GM21367 (cell line): ENCODE data around the gene TIMM22.
"Not testable (repeated sequence)": the region's sequence is repeated elsewhere in the genome, so short reads cannot be mapped to it uniquely, and the experiment has no call there.

Source experiments
- ATAC-seq: cut with Tn5 transposase; IDR thresholded peaks from one replicate; pipeline ENCODE4 v1.9.1; 2021; ENCODE audit not compliant: unreplicated experiment

TIMM22 gene

GRCh38 chr17:996554-997344, at the start of gene TIMM22:
Gene TIMM22, plus strand, starts transcription at chr17:997129. Its CDS starts 14 bp downstream, at chr17:997143.
- peak; percentile 79 for ATAC-seq

DNA sequence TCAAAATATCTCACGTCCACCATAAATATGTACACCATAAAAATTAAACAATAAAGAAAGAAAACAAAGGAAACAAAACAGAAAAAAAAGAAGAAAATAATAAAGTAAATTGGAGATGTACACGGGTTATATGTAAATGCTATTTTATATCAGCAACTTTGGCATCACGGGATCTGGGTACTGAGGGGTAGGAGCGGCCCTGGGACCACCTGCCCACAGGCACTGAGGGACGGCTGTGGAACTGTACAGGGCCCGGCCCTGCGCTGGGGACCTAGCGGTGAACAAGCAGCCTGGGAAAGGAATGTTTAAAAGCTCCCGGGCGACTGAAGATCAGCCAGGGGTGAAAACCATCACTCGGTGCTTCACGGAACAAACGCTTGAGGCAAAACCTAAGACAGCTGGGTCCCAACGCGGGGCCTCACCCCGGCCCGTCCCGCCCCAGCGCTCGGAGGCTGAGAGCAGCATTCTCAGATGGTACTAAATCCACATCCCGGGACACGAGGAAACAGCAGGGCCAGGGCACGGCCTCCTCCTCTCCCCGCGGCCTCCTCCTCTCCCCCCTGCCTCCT, 48.6 kb upstream of the TIMM22 start:
- ATAC-seq, result no peak

DNA sequence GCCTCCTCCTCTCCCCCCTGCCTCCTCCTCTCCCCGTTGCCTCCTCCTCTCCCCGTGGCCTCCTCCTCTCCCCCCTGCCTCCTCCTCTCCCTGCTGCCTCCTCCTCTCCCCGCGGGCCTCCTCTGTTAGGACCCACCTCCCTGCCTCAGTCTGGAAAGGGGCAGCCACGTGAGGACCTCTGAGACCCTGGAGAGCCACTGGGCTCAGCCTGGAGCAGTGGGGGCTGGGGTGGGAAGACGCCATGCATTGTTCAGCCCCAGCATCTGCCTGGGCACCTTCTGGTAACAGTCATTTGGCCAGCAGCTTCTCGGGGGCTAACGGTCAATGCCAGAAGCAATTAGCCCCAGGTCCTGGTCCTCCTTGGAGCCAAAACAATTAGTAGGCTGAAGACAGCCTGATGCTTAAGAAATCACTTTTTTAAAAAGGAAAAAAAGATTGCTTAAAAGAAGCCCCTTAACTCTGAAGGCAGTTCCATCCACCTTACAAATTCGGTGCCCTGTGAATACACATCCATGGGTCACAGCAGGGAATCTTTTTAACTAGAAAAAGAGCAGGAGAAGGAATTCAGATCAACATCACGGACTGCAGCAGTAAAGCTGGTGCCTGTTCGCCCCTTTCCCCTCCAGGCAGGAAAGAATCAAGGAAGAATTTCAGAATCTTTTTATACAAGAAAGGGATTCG, 47.2 kb upstream of the TIMM22 start:
- no peak for ATAC-seq

- ATAC-seq, result no peak
Measured at GRCh38 chr17:951325-952132, 45.4 kb upstream of the TIMM22 start.

DNA sequence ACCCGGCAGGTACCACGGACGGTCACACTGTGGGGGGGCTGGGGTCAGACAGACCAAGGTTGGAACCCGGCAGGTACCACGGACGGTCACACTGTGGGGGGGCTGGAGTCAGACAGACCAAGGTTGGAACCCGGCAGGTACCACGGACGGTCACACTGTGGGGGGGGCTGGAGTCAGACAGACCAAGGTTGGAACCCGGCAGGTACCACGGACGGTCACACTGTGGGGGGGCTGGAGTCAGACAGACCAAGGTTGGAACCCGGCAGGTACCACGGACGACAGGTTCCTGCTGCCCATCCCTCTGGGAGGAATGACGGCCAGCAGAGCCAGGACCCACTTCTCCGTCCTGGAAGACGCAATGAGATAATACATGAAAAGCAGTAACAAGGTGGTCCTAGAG, 44.3 kb upstream of the TIMM22 start:
- ATAC-seq, result not testable (repeated sequence)

DNA sequence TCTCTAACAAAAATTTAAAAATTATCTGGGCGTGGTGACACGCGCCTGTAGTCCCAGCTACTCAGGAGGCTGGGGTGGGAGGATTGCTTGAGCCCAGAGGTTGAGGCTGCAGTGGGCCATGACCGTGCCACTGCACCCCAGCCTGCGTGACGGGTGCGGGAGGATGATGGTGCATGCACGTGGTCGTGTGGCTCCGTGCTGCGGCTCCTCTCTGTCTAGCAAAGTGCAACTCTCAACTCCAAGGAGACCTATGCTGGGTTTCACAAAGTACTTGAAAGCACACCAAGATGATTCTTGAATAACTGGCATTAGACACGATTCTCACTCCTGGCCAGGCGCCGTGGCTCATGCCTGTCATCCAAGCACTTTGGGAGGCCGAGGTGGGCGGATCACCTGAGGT, 43.2 kb upstream of the TIMM22 start:
- ATAC-seq, result no peak

DNA sequence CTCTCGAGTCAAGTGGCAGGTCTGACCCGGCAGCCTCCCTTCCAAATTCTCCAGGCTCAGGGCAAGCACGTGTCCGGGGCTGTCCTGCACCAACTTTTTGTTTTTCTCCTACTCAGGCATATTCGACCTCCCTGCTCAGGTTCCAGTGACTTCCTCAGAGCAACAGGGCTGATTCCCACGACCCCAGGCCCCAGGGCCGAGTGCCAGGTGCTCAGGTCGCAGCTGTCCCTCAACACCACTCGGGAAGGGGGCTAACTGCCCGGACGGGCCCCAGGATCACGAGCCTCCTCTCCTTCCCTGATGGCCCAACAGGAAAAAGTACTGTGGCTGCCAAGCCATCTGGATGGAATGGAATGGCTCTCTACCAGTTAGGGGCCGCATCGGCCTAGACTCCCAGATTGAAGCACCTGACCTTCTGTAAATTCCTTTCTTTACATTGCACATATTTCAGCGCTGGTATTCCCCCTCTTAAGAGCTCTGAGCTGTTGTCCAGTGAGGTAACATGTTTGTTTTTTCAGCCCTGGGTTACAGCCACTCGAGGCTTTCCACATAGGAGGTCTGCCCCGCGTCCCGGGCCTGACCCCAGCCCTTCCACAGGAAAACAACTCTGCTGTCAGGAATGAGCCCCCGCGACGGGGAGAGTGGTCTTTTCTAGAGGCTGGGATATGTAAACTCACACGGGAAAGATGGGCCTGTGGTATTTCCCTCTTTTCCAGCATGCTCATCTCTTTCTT, 42.3 kb upstream of the TIMM22 start:
- no peak for ATAC-seq

- ATAC-seq, result no peak
Measured at GRCh38 chr17:956905-957304, 40.0 kb upstream of the TIMM22 start.

GRCh38 chr17:957856-958421, 39.0 kb upstream of the TIMM22 start:
- no peak for ATAC-seq

- no peak for ATAC-seq
Measured at GRCh38 chr17:958712-959451, 38.0 kb upstream of the TIMM22 start.

- ATAC-seq, result no peak
Measured at GRCh38 chr17:962166-962565, 34.8 kb upstream of the TIMM22 start.

- no peak for ATAC-seq
Measured at GRCh38 chr17:962670-963069, 34.3 kb upstream of the TIMM22 start.

- no peak for ATAC-seq
Measured at GRCh38 chr17:964876-965275, 32.1 kb upstream of the TIMM22 start.

- ATAC-seq, result no peak
Measured at GRCh38 chr17:965311-965989, 31.5 kb upstream of the TIMM22 start.

DNA sequence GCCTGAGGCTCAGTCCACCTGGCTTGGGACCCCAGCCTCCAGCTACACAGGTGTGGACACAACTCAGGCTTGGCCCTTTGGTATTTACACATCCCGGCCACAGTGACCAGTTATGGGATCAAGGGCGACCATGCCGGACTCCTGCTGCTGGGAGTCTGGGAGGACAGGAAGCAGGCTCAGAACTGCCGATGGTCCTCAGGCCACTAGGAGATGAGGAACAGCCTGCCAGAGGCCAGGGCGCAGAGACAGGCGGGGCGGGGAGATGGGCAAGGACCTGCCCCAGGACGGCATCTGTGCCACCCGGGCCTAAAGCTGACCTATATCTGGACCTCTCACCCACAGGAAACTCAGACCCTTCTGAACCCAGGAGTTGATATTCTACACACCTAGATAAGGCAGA, 29.8 kb upstream of the TIMM22 start:
- ATAC-seq, result no peak

DNA sequence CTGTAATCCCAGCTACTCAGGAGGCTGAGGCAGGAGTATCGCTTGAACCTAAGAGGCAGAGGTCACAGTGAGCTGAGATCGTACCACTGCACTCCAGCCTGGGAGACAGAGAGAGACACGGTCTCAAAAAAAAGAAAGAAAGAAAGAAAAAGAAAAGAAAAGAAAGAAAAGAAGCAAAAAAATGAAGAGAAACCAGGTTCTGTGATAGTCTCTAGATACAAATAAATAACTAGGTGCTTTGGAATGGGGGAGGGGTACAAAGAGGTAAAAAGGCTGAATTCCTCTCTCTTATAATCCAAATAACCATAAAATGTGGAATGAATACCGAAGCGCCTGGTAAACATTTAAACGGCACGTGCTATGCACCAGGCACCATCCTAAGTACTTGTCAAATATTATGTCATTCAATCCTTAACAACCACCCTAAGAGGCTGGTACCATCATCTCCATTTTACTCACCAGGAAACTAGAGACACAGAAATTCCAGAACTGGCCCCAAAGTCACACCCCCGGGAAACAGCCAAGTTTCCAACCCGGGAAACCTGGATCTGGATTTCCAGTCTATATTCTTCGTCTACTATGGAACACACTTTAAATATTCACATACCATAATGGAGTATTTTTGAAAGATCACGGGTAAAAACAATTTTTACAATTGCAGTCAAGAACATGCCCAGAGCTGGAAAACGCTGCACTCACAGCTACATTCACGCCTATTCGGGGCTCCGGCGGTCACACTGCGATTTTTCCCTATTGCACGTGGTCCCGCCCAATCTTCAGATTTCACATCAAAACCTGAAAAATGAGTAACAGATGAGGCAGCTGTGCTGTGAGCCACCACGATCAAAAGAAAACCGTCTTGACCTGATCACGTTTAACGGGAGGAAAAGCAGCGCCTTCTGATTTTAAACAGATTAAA, 27.9 kb upstream of the TIMM22 start:
- ATAC-seq, result no peak

GRCh38 chr17:969811-970355, 27.0 kb upstream of the TIMM22 start:
- ATAC-seq, result no peak

- no peak for ATAC-seq
Measured at GRCh38 chr17:970364-970763, 26.6 kb upstream of the TIMM22 start.
